Ascending aorta (tissue), 2 donors: ENCODE results near the gene LRRC8B. TPM values are rescaled to one million over a fixed set of nuclear protein-coding genes. Genes with fewer than 3 reads are reported as not detected.

Experiments used
- DNase-seq, 2 donors: peaks; one replicate each; pipeline ENCODE4 v3.0.0-alpha.2; 2019; ENCODE audit warnings: low spot score in 2 of 2
- H3K27ac ChIP-seq, 2 donors: fragments of 200-600 bp; sonication (generic); one replicate each; pipeline ENCODE4 v1.5.1; 2016 to 2017; ENCODE audit warnings: mild to moderate bottlenecking in 1 of 2
- H3K27me3 ChIP-seq: fragments of 200-600 bp; sonication (generic); one replicate; pipeline ENCODE4 v1.5.1; 2017
- H3K36me3 ChIP-seq, 2 donors: fragments of 200-600 bp; sonication (generic); one replicate each; pipeline ENCODE4 v1.5.1; 2016
- H3K4me1 ChIP-seq, 2 donors: fragments of 200-600 bp; sonication (generic); one replicate each; pipeline ENCODE4 v1.5.1; 2016 to 2017; ENCODE audit warnings: mild to moderate bottlenecking in 1 of 2
- H3K4me3 ChIP-seq, 2 donors: fragments of 200-600 bp; sonication (generic); one replicate each; pipeline ENCODE4 v1.5.1; 2016 to 2017; ENCODE audit warnings: mild to moderate bottlenecking in 1 of 2
- H3K9me3 ChIP-seq, 2 donors: fragments of 200-600 bp; sonication (generic); one replicate each; pipeline ENCODE4 v1.5.1; 2016
- intact Hi-C: fragments of 100-400 bp; cut with DNase I; formaldehyde crosslinking; loops from one replicate; pipeline ENCODE4 v1.15.1; 2023
- total RNA-seq: library from RNA; depleted of rRNA; stranded (reverse); fragments of >200 nt; gene quantifications from one replicate; pipeline ENCODE4 v1.1.0, GENCODE V29; 2016
- TF ChIP-seq, protein P1 (sequence below), 3 experiments: fragments of 200-600 bp in 2 of 3; fragments of 450-650 bp in 1 of 3; sonication (generic) in 2 of 3; IDR thresholded peaks; one replicate each; pipeline ENCODE4 v1.5.1; 2016 to 2019; ENCODE audit warnings: antibody characterized with exemption in 3 of 3, mild to moderate bottlenecking in 1 of 3, moderate library complexity in 1 of 3

LRRC8B gene
- total RNA-seq, 1 donor from 2014 or later, result 4.2 TPM

DNA sequence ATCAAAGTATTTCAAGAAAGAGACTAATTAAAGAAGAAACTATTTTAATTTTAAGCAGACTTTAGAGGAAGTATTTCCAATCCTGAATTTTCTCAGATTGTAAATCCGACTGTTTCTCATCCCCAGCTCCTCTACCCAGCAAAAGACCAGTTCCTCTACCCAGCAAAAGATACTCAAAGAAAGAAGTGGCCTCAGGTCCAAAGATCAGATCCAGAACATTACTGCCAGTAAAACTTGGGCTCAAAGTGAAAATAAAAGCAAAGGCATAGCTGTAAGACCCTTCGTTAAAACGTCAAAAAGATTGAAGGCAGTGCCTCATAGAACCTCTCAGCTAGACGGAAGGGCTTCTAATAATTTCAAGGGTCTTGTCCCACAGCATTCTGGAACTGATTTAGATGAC, 50.0 kb downstream of the LRRC8B start:
- intact Hi-C loops, result no loop called here
- Histone ChIP-seq H3K4me3 (no peak overlapping the region), H3K27me3 (no peaks in the 10 kb centered on the region), H3K4me1 (no peaks in the 10 kb centered on the region), H3K36me3 (no peaks in the 10 kb centered on the region), H3K9me3 (no peaks in the 10 kb centered on the region), H3K27ac (no peak overlapping the region)
- no peak for DNase-seq
- TF ChIP-seq, protein P1, sequence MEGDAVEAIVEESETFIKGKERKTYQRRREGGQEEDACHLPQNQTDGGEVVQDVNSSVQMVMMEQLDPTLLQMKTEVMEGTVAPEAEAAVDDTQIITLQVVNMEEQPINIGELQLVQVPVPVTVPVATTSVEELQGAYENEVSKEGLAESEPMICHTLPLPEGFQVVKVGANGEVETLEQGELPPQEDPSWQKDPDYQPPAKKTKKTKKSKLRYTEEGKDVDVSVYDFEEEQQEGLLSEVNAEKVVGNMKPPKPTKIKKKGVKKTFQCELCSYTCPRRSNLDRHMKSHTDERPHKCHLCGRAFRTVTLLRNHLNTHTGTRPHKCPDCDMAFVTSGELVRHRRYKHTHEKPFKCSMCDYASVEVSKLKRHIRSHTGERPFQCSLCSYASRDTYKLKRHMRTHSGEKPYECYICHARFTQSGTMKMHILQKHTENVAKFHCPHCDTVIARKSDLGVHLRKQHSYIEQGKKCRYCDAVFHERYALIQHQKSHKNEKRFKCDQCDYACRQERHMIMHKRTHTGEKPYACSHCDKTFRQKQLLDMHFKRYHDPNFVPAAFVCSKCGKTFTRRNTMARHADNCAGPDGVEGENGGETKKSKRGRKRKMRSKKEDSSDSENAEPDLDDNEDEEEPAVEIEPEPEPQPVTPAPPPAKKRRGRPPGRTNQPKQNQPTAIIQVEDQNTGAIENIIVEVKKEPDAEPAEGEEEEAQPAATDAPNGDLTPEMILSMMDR (IDR thresholded peaks at IDR 0.05), result no peak

DNA sequence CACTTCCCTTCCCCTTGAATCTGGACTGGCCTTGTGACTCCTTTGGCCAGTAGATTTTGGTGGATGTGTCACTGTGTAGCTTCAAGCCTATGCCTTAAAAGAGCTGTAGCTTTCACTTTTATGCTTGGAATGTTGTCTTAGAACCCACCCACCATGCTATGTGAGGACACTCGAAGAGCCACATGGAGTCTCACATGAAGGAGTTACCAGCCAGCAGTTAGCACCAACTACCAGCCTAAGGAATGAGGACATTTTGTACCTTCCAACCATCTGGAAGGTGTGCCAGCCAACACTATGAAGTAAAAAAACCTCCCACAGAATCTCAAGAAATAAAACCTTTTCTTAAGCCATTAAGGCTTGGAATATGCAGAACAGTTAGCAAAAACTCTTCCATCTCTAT, 50.6 kb downstream of the LRRC8B start:
- no peak overlapping the region for H3K4me3 ChIP-seq
- intact Hi-C loops, result no loop called here

DNA sequence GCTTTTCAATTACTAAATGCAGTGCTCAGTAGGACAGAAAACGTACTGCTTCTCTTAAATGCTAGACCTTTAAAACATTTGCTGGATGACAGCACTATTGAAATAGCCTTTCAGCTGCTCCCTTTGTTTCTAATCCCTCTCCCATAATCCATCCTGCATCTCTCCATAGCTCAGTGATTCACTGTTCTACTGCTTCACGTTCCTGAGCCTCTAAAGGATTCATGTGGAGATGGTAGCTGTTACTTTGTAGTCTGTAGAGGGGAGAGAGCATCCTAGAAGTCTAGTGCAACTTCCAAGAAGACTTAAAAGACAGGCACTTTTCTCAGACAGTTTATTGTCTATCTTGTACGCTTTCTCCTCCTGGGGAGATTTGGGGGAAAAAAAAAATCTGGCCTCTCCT, 51.4 kb downstream of the LRRC8B start:
- H3K36me3 ChIP-seq, result no peaks in the 10 kb centered on the region
- H3K4me1 ChIP-seq, result no peaks in the 10 kb centered on the region
- H3K27ac ChIP-seq, result no peak overlapping the region
- no peak for DNase-seq
- H3K4me3 ChIP-seq, result no peak overlapping the region
- H3K27me3 ChIP-seq, result no peaks in the 10 kb centered on the region
- intact Hi-C loops, result no loop called here
- H3K9me3 ChIP-seq, result no peaks in the 10 kb centered on the region
- TF ChIP-seq, protein P1 (IDR thresholded peaks at IDR 0.05), result no peak

More for the DNA sequence above, 50.6 kb downstream of the LRRC8B start:
- Histone ChIP-seq H3K27me3 (no peaks in the 10 kb centered on the region), H3K4me1 (no peaks in the 10 kb centered on the region), H3K9me3 (no peaks in the 10 kb centered on the region), H3K36me3 (no peaks in the 10 kb centered on the region), H3K27ac (no peak overlapping the region)
- no peak for DNase-seq
- TF ChIP-seq, protein P1 (IDR thresholded peaks at IDR 0.05), result no peak

DNA sequence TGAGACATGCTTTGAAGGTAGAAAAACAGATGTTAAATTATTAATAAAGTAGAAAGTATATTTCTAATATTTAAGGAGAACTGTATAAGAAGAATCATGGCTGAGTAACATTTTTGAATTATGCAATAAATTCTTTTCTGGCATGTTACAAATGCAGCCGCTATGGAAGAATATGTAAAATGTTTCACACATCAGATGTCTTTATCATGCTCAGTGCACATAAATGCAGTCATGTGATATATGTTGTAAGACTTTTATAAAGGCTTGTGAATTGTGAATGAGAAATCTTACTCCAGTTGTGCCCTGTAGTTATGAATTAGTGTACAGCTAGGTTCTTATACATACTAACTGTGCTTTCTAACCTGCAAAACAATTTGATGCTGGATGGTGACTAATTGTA, 53.5 kb downstream of the LRRC8B start:
- Histone ChIP-seq H3K36me3 (peaks cover 0 to 8% of the 10 kb centered on the region in 2 donors), H3K4me3 (no peak overlapping the region), H3K4me1 (no peaks in the 10 kb centered on the region), H3K27ac (no peak overlapping the region), H3K27me3 (no peaks in the 10 kb centered on the region), H3K9me3 (no peaks in the 10 kb centered on the region)
- TF ChIP-seq, protein P1 (IDR thresholded peaks at IDR 0.05), result no peak
- intact Hi-C loops, result no loop called here
- no peak for DNase-seq

DNA sequence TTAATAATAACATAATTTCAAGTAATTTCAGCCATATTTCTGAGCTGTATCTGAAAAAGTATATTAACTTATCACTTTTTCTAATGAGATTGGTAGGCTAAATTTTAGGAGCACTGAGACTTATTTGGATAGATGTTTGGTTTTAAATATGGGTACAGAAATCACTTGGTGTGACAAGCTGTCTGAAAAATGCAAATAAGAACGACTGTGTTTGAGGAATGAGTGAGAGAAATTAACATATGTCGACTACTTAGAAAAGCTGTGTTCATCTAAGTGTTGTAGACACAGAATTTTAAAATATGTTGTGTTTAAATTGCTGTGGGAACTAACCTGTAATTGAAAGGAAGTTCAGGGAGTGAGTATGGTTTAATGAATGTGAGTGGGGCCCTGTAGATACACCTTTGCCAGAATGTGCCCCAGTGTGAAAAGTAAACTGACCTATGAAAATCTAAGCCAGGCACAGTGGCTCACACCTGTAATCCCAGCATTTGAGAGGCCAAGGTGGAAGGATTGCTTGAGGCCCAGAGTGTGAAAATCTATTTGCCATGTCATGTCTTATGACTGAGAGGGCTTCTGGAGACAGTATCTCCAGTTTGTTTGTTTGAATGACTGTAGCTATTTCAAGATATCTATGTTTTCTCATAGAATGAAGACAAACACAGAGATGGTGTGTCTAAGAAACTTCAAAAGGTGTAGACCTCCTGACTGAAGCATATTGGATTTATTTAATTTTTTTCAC, 54.5 kb downstream of the LRRC8B start:
- H3K4me1 ChIP-seq, result no peaks in the 10 kb centered on the region
- no peak overlapping the region for H3K27ac ChIP-seq
- DNase-seq, result no peak
- peaks cover 0 to 8% of the 10 kb centered on the region in 2 donors for H3K36me3 ChIP-seq
- intact Hi-C loops, result no loop called here
- TF ChIP-seq, protein P1 (IDR thresholded peaks at IDR 0.05), result no peak
- H3K9me3 ChIP-seq, result no peaks in the 10 kb centered on the region
- no peaks in the 10 kb centered on the region for H3K27me3 ChIP-seq
- H3K4me3 ChIP-seq, result no peak overlapping the region
